ENCODE data around the gene RAB5A. TPM values are rescaled to one million over a fixed set of nuclear protein-coding genes. Genes with fewer than 3 reads are reported as not detected.
"Not testable (repeated sequence)": the region's sequence is repeated elsewhere in the genome, so short reads cannot be mapped to it uniquely, and the experiment has no call there.

The RAB5A gene
- total and polyA plus RNA-seq, 2 donors (not counting 3 experiments of a cell fraction or from before 2014, with no cell fraction given): 20.6 to 63.8 TPM

- DNase-seq (ENCODE audit: low read depth, low spot score): no peak
- H3K27me3 ChIP-seq (ENCODE audit: control insufficient read depth in 2 of 2, insufficient read depth in 2 of 2, low read length in 2 of 2): no peaks in the 10 kb centered on the region
- ChIA-PET POLR2A (no interaction called here), CTCF (no interaction called here)
- no peak for FAIRE-seq
- no peak overlapping the region for H3K4me3 ChIP-seq (replicated peaks in 1 of 3; ENCODE audit: insufficient read depth in 1 of 3, low read depth in 1 of 3, low read length in 3 of 3)
- no peaks in the 10 kb centered on the region for H3K9me1 ChIP-seq (replicated peaks; ENCODE audit: control insufficient read depth, extremely low read depth, insufficient read depth, low read length)
- H3K4me1 ChIP-seq (ENCODE audit: control insufficient read depth, extremely low read depth, insufficient read depth, low read length): no peaks in the 10 kb centered on the region
- H3K27ac ChIP-seq (ENCODE audit: insufficient read depth, low read depth, low read length): no peak overlapping the region
- BruUV-seq (replicated peaks): no TSS peak
- peaks cover 14% of the 10 kb centered on the region in 2 experiments for H3K36me3 ChIP-seq (ENCODE audit: control insufficient read depth in 2 of 2, extremely low read depth in 1 of 2, insufficient read depth in 2 of 2, low read length in 2 of 2)
- dilution Hi-C loops (cut with MboI; ENCODE audit: extremely low pct_ligation_motif_present, low sequenced_read_pairs) (no loop called here), intact Hi-C loops (cut with micrococcal nuclease) (no loop called here)
- no peaks in the 10 kb centered on the region for H4K20me1 ChIP-seq (replicated peaks; ENCODE audit: control insufficient read depth, extremely low read depth, insufficient read depth, low read length)
- H3K79me2 ChIP-seq (ENCODE audit: control insufficient read depth, insufficient read depth, low read length): peaks cover 93% of the 10 kb centered on the region
- no peak overlapping the region for H2AFZ ChIP-seq (ENCODE audit: low read depth, low read length)
- H3K4me2 ChIP-seq (ENCODE audit: insufficient read depth, low read length): no peak overlapping the region
- H3K9me3 ChIP-seq (replicated peaks; ENCODE audit: control insufficient read depth, insufficient read depth, low read length): no peaks in the 10 kb centered on the region
- H3K9ac ChIP-seq (replicated peaks; ENCODE audit: extremely low read depth, insufficient read depth, low read length): no peak overlapping the region
- TF ChIP-seq EZH2 (IDR thresholded peaks at IDR 0.05; ENCODE audit: borderline replicate concordance, low read depth, low read length, severe bottlenecking): no peak
- no peak for TF ChIP-seq JUN (IDR thresholded peaks at IDR 0.05; ENCODE audit: borderline replicate concordance, insufficient read depth, insufficient read length, low read depth)
- TF ChIP-seq POLR2A (IDR thresholded peaks at IDR 0.05; ENCODE audit: low read depth, low read length): no peak
- TF ChIP-seq GATA2 (IDR thresholded peaks at IDR 0.05; ENCODE audit: insufficient read depth, insufficient read length, low read depth, low read length): no peak
- no peak for TF ChIP-seq MAX (IDR thresholded peaks at IDR 0.05; ENCODE audit: insufficient read depth, insufficient read length)
- no peak for TF ChIP-seq MYC (IDR thresholded peaks at IDR 0.05; ENCODE audit: low read depth, low read length)
- no peak for TF ChIP-seq POLR2AphosphoS5 (IDR thresholded peaks at IDR 0.05; ENCODE audit: insufficient read depth, low read depth, low read length)
- TF ChIP-seq FOS (IDR thresholded peaks at IDR 0.05; ENCODE audit: borderline replicate concordance, insufficient read depth, low read length): no peak
- no peak for TF ChIP-seq CTCF (IDR thresholded peaks at IDR 0.05; ENCODE audit: extremely low read depth in 1 of 2, insufficient read depth in 1 of 2, low read depth in 1 of 2, low read length in 2 of 2)
Observed at GRCh38 chr3:19954676-19955075, 7.8 kb downstream of the RAB5A start.

- H3K4me3 ChIP-seq (replicated peaks in 1 of 3; ENCODE audit: insufficient read depth in 1 of 3, low read depth in 1 of 3, low read length in 3 of 3); H3K4me1 ChIP-seq (ENCODE audit: control insufficient read depth, extremely low read depth, insufficient read depth, low read length); H3K27me3 ChIP-seq (ENCODE audit: control insufficient read depth in 2 of 2, insufficient read depth in 2 of 2, low read length in 2 of 2); BruUV-seq (replicated peaks); H3K27ac ChIP-seq (ENCODE audit: insufficient read depth, low read depth, low read length); DNase-seq (ENCODE audit: low read depth, low spot score); H2AFZ ChIP-seq (ENCODE audit: low read depth, low read length); FAIRE-seq; dilution Hi-C loops (cut with MboI; ENCODE audit: extremely low pct_ligation_motif_present, low sequenced_read_pairs); H3K4me2 ChIP-seq (ENCODE audit: insufficient read depth, low read length); H4K20me1 ChIP-seq (replicated peaks; ENCODE audit: control insufficient read depth, extremely low read depth, insufficient read depth, low read length); H3K9me1 ChIP-seq (replicated peaks; ENCODE audit: control insufficient read depth, extremely low read depth, insufficient read depth, low read length); intact Hi-C loops (cut with micrococcal nuclease); H3K9me3 ChIP-seq (replicated peaks; ENCODE audit: control insufficient read depth, insufficient read depth, low read length); H3K9ac ChIP-seq (replicated peaks; ENCODE audit: extremely low read depth, insufficient read depth, low read length): not testable (repeated sequence)
- Histone ChIP-seq H3K36me3 (ENCODE audit: control insufficient read depth in 2 of 2, extremely low read depth in 1 of 2, insufficient read depth in 2 of 2, low read length in 2 of 2) (peaks cover 8 to 15% of the 10 kb centered on the region in 2 experiments), H3K79me2 (ENCODE audit: control insufficient read depth, insufficient read depth, low read length) (peaks cover 93% of the 10 kb centered on the region)
- CTCF ChIA-PET: interaction anchor here (1.2 kb wide), 1 partner anchor 87 kb away, joined by 4 read pairs; no protein-coding TSS in a partner anchor
- POLR2A ChIA-PET: interaction anchor here (1.2 kb wide), 1 partner anchor 8 kb away, joined by 3 read pairs; no protein-coding TSS in a partner anchor
Observed at GRCh38 chr3:19957354-19957753, 10.5 kb downstream of the RAB5A start.

All from endothelial cell of umbilical vein (primary cell).